Measurements from ENCODE around the gene SLC35A4.
"Not testable (repeated sequence)": the region's sequence is repeated elsewhere in the genome, so short reads cannot be mapped to it uniquely, and the experiment has no call there.

Gene SLC35A4

DNA sequence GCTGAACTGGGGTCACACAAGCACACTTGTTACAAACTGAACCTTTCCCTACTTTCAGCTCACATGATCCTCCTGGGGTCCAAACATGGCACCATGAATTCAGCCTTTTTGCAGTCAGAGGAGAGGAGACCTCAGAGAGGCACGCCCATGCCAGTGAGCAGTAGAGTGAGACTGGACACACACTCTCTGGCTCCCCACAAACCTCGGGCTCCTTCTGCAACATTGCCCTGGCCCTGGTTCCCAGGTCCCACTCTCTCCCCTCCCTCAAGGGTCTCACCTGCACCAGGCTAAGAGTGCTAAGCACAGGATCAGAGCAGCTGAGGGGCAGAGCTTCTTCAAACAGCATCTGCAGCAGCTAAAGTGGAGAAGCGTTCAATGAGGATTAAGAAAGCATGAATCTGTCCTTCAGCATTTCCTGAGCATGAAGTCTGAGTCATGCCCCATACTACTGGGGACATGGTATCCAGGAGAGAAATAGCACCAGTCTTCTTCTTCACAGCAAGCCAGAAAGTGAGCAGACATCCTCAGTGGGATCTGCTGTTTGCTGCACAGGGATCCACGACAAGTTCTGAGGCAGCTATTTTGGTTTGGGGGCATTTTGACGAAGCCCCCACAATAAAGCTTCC is 27.2 kb downstream of the SLC35A4 start:
- no peak for DNase-seq (ENCODE audit: low spot score)

DNA sequence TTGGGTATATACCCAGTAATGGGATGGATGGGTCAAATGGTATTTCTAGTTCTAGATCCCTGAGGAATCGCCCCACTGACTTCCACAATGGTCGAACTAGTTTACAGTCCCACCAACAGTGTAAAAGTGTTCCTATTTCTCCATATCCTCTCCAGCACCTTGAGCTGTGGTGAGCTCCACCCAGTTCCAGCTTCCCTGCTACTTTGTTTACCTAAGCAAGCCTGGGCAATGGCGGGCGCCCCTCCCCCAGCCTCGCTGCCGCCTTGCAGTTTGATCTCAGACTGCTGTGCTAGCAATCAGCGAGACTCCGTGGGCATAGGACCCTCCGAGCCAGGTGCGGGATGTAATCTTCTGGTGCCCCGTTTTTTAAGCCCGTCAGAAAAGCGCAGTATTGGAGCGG is 28.4 kb downstream of the SLC35A4 start:
- DNase-seq (ENCODE audit: low spot score) = not testable (repeated sequence)

DNA sequence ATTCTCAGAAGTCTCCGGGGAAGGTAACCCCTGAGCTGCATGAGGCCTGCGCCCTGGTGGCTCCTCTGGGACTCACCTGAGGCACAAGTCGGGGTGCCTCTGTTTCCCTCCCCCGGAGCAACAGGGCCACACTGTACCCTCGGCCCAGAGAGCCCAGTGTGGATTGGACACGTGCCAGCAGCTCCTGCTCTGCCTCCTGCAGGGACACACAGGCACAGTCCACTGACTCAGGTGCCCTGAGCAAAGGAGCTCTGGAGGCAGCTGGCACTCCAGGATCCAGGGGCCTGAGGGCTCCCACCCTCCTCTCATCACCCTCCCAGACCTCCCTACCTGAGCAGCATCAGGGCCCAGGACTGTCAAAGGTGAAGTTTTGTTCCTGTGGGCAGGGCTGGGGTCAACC is 29.5 kb downstream of the SLC35A4 start:
- no peak for DNase-seq (ENCODE audit: low spot score)

DNA sequence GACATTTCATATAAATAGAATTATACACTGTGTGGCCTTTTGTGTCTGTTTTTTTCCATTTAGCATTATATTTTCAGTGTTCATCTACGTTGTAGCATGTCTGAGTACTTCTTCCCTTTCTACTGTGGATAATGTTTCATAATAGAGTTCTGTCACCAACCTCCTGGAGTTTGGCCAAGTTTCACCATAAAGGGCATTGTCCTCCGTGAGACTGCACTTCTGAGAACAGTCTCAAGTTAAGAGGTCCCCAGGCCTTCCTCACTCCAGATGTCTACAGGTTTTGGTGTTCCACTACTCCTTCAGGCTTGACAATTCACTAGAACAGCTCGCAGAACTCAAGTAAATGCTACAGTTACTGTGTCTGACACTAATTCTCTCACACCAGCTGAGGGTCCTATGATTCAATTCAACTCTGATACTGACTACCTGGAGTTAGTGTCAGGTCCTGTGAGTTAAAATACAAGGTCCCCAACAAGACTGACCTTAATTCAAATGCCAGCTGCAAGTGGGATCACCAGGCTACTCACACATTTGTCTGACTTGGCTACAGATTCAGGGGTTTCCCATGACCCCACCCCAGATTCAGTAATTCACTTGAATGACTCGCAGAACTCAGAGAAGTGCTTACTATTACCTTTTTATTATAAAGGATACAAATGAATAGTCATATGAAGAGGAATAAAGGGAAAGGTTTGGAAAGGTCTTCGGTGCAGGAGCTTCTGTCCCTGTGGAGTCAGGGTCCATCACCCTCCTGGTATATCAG is 31.1 kb downstream of the SLC35A4 start:
- DNase-seq (ENCODE audit: low spot score) = no peak

DNA sequence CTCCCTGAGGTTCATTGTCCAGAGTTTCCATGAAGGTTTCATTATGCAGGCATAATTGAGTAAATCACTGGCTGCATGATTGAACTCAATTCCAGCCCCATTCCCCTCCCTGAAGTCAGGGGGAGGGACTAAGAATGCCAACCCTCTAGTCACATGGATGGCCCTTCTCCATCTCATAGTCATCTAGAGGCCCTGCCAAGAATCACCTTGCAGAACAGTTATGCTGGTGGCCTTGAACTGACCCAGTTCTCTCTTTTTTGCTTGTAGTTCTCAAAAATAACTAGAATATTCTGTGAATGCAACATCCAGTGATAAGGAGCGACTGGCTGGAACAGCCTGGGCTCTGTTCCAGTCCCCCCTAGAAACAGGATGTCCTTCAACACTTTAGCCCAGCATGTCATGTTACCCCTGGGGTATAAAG is 31.7 kb downstream of the SLC35A4 start:
- DNase-seq (ENCODE audit: low spot score) = no peak

DNA sequence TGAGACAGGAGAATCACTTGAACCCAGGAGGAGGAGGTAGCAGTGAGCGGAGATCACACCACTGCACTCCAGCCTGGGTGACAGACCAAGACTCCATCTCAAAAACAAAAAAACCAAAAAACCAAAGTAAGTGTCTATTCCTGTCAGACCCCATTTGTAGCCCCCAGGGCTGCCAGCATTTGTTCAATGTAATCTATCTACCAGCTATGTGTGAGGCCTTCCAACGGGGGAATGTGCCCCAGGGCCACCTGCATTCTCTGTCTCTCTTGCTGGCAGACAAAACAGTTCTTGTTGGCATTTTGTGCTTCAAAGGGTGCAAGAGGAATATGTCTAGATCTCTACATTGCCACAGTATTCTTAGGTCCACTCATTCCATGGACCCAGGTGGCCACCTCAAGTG is 34.2 kb downstream of the SLC35A4 start:
- DNase-seq (ENCODE audit: low spot score) = no peak

DNA sequence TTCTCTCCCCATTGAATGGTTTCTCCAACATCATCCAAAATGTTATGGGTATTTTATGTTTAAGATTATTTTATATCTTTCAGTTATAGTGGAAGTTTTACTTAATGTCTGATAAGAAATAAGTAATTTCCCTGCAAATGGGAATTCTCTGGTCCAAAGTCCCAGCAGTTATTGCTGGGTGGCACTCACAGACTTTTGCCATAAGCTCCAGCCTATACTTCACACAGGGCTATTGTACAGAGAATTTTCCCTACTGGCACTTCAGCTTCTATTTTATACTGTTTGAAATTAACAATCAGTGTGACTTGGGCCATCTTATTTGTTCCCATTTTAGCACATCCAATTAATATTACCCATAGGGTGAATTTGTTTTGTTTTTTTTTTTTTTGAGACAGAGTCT is 35.5 kb downstream of the SLC35A4 start:
- no peak for DNase-seq (ENCODE audit: low spot score)

DNA sequence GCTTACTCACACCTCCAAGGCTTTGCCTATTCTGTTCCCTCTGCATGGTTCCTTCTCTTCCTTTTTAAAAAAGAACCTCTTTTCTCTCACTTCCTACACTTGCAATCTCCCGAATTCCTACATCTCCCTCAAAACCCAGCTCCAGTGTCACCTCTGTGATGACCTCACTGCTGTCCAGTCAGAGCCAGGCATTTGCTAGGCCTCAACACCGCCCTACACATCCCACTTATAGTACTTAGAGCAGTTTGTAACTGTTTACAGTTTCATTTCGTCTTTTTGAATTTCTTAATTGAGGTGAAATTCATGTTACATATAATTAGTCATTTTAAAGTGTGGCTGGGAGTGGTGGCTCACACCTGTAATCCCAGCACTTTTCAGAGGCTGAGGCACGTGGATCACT is 37.5 kb downstream of the SLC35A4 start:
- no peak for DNase-seq (ENCODE audit: low spot score)

DNA sequence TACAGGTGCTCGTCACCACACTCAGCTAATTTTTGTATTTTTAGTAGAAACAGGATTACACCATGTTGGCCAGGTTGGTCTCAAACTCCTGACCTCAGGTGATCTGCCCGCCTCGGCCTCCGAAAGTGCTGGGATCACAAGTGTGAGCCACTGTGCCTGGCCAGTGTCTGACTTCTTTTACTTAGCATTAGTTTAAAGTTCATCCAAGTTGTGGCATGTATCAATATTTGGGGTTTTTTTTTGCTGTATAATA is 38.7 kb downstream of the SLC35A4 start:
- DNase-seq (ENCODE audit: low spot score) = not testable (repeated sequence)

DNA sequence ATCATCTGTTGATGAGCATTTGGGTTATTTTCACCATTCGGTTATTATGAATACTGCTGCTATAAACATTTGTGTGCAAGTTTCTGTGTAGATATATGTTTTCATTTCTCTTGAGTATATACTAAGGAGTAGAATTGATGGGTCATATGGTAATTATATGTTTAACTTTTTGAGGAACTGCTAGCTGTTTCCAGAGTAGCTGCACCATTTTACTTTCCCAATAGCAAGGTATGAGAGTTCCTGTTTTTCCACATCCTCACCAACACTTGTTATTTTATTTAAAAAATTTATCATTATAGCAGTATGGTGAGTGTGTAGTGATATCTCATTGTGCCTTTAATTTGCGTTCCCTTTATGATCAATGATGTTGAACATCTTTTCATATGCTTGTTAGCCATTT is 39.1 kb downstream of the SLC35A4 start:
- DNase-seq (ENCODE audit: low spot score) = no peak

DNA sequence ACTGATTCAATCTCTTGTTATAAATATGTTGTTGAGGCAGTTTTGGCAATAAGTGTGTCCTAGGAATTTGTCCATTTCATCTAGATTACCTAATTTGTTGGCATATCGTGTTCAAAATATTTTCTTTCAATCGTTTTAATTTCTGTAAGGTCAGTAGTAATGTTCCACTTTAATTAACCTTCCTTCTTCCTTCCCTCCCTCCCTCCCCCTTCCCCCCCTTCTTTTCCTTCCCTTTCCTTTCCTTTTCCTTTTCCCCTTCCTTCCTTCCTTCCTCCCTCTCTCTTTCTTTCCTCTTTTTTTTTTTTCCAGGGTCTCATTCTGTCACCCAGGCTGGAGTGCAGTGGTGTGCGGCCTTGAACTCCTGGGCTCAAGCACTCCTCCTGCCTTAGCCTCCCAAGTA is 41.3 kb downstream of the SLC35A4 start:
- no peak for DNase-seq (ENCODE audit: low spot score)

DNA sequence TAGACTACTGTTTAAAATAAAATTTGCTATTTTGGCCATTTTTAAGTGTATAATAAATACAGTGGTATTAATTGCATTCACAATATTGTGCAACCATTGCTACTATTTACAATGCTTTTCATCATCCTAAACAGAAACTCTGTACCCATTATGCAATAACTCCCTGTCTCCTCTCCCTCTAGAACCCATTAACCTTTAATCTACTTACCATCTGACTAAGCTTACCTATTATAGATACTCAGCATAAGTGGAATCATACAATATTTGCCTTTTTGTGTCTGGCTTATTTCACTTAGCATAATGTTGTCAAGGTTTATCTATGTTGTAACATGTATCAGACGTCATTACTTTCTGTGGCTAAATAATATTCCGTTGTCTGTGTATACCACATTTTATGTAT is 42.4 kb downstream of the SLC35A4 start:
- DNase-seq (ENCODE audit: low spot score) = no peak

DNA sequence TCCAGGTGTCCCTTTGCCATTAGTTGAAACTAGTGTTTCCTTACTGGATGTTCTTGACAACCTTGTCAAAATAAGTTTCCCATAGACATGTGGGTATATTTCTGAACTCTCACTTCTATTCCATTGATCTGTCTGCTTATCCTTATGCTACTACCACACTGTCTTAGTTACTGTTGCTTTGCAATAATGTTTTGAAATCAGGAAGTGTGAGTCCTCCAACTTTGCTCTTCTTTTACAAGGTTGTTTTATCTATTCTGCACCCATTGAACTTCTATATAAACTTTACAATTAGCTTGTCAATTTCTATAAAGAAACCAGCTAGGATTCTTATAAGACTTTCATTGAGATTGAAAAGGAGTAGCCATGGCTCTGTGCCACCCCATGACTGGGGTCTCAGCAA is 44.1 kb downstream of the SLC35A4 start:
- DNase-seq (ENCODE audit: low spot score) = no peak

DNA sequence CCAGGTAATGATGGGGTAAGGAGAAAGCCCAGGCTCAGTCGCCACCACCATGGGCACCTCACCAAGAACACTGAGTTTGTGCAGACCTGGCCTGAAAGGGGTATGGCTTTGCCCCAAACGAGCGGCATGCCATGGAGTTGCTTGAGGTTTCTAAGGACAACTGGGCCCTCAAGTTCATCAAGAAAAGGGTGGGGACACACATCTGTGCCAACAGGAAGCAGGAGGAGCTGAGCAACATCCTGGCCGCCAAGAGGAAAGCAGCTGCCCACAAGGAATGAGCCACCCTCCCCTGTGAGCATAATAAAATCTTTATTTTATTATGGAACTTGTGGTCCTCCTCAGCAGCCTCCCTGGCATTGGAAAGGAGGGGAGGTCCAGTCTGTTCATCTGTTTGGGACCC is 44.5 kb downstream of the SLC35A4 start:
- DNase-seq (ENCODE audit: low spot score) = no peak

DNA sequence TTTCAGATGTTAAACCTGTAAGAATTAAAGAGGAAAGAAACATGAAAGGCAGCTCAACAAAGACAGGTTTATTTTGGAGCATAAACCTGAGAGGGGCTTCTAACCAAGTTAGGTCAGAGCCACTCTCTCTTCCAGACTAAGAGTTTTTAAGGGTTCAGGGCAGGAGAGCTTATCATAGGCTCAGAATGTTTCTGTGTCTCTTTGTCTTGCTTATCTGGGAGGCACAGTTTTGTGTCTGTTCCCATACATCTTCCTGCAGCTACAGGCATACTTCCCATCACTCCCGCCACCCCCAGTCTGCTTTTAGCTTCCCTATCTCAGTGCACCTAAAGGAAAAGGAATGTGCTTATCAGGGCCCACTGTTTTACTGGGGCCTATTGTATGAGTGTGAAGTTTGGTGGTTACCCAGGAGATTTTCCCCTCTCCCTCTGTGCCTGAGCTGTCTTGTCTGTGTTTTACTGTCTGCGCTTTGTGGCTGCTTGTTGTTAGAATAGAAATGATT is 46.4 kb downstream of the SLC35A4 start:
- no peak for DNase-seq (ENCODE audit: low spot score)
